Muscle of leg (tissue), 11 donors: ENCODE results near the gene PRKCA. TPM values are rescaled to one million over a fixed set of nuclear protein-coding genes. Genes with fewer than 3 reads are reported as not detected.

Source experiments
- DNase-seq: peaks from one replicate; pipeline ENCODE4 v3.0.0; 2013
- H3K27ac ChIP-seq: one replicate; pipeline ENCODE4 v1.5.1; 2013; ENCODE audit warnings: mild to moderate bottlenecking, low read length, control low read depth
- H3K27me3 ChIP-seq: one replicate; pipeline ENCODE4 v1.6.1; 2013; ENCODE audit warnings: low read length; ENCODE audit not compliant: control insufficient read depth, insufficient read depth
- H3K36me3 ChIP-seq: one replicate; pipeline ENCODE4 v1.6.1; 2013; ENCODE audit warnings: low read length; ENCODE audit not compliant: control insufficient read depth, insufficient read depth
- H3K4me1 ChIP-seq: one replicate; pipeline ENCODE4 v1.6.1; 2013; ENCODE audit warnings: low read length; ENCODE audit not compliant: control insufficient read depth, insufficient read depth
- H3K4me3 ChIP-seq: one replicate; pipeline ENCODE4 v1.5.1; 2013; ENCODE audit warnings: low read length, control low read depth
- H3K9me3 ChIP-seq: replicated peaks from 2 replicates; pipeline ENCODE4 v1.6.1; 2013; ENCODE audit warnings: low read depth, low read length; ENCODE audit not compliant: control insufficient read depth
- WGBS: methylation state at CpG from one replicate; pipeline ENCODE4 v1.1.5; 2013; ENCODE audit warnings: missing lambda C conversion rate; ENCODE audit not compliant: insufficient coverage; 5-methylcytosine and 5-hydroxymethylcytosine counted together
- polyA plus RNA-seq, 8 donors: library from polyadenylated mRNA; unstranded; fragments of 120-200 nt; gene quantifications; one replicate each; pipeline versions ENCODE4 v1.2.1 to v1.2.3, GENCODE V29; 2013; ENCODE audit warnings: inconsistent platforms in 1 of 8, low replicate concordance in 1 of 8; ENCODE audit not compliant: insufficient read length in 8 of 8, insufficient read depth in 1 of 8
- total RNA-seq: library from RNA; stranded (reverse); fragments of 120-200 nt; gene quantifications from one replicate; pipeline ENCODE4 v1.2.4, GENCODE V29; 2013

The PRKCA gene
- total and polyA plus RNA-seq, 9 donors = 2.3 to 6.5 (median 3.5) TPM

- no peaks in the 10 kb centered on the region for H3K9me3 ChIP-seq
- H3K4me1 ChIP-seq = peaks cover 5% of the 10 kb centered on the region
- 67% methylated on average over 1 of the region's 7 CpGs for WGBS
- H3K27ac ChIP-seq = no peak overlapping the region
- no peak overlapping the region for H3K4me3 ChIP-seq
- peak; percentile 53 for DNase-seq
- H3K36me3 ChIP-seq = no peaks in the 10 kb centered on the region
- H3K27me3 ChIP-seq = no peaks in the 10 kb centered on the region
Observed at GRCh38 chr17:66507103-66507923, 204.9 kb downstream of the PRKCA start.

GRCh38 chr17:66507982-66508760 is 205.8 kb downstream of the PRKCA start:
- Histone ChIP-seq H3K9me3 (no peaks in the 10 kb centered on the region), H3K27me3 (no peaks in the 10 kb centered on the region), H3K27ac (no peak overlapping the region), H3K4me1 (peaks cover 1% of the 10 kb centered on the region), H3K36me3 (no peaks in the 10 kb centered on the region), H3K4me3 (no peak overlapping the region)
- WGBS = 83% methylated on average over 5 of the region's 10 CpGs
- no peak for DNase-seq

DNA sequence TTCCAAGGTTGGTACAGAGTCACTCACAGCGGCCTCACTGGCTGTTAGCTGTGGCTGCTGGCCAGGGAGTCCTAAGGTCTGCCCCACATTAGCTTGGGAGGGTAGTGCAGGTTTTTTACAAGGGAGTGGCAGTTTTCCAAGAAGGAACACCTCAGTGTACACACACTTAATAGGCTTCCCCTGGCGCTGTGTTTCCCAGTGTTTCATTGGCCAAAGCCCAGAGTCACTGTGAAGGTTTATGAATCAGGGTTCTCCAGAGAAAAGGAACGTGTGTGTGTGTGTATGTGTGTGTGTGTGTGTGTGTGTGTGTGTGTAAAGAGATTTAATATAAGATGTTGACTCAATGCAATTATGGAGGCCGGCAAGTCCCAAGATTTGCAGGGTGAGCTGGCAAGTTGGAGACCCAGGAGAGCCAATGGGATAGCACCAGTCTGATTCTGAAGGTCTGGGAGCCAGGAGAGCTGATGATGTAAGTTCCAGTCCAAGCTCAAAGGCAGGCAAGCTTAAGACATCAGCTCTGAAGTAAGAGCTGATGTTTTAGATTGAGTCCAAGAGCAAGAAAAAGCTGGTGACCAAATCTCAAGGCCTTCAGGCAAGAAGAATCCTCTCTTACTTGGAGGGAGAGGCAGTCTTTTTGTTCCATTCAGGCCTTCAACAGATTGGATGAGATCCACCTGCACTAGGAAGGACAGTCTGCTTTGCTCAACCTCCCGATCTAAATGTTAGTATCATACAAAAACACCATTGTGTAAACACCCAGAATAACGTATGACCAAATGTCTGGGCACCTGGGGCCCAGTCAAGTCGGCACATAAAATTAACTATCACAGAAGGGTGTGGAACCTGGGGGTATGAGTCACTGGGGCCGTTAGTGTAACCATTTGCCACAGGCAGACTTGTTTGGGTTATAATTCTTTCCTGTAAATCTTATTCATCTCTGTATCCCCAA is 206.8 kb downstream of the PRKCA start:
- H3K4me3 ChIP-seq = no peak overlapping the region
- H3K4me1 ChIP-seq = no peaks in the 10 kb centered on the region
- H3K27me3 ChIP-seq = no peaks in the 10 kb centered on the region
- 59% methylated on average over 3 of the region's 8 CpGs for WGBS
- H3K9me3 ChIP-seq = no peaks in the 10 kb centered on the region
- H3K36me3 ChIP-seq = no peaks in the 10 kb centered on the region
- DNase-seq = no peak
- H3K27ac ChIP-seq = no peak overlapping the region

GRCh38 chr17:66509926-66510325 is 207.5 kb downstream of the PRKCA start:
- Histone ChIP-seq H3K9me3 (no peaks in the 10 kb centered on the region), H3K27ac (no peak overlapping the region), H3K27me3 (no peaks in the 10 kb centered on the region), H3K4me3 (no peak overlapping the region), H3K36me3 (no peaks in the 10 kb centered on the region), H3K4me1 (no peaks in the 10 kb centered on the region)
- no peak for DNase-seq
- WGBS = no CpG with 5 or more reads among the region's 3 CpGs

DNA sequence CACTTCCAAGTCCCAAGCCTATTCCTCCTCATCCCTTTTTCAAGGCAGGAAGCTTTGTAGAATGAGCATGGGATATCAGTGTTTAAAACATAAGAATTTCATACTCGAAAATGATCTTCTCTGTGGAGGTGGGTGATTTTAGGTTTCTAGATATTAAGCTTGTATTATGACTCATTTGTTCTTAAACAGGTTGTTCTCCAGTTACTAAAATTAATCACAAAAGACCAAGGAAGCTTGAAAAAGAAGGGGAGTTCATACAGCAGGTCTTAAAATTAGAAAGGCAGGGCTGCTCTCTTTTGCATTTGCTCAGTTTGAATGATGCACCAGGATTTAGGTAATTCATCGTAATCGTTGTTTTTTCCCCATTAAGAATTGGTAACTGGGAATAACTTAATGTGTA is 208.7 kb downstream of the PRKCA start:
- Histone ChIP-seq H3K27ac (no peak overlapping the region), H3K36me3 (no peaks in the 10 kb centered on the region), H3K27me3 (no peaks in the 10 kb centered on the region), H3K4me3 (no peak overlapping the region), H3K9me3 (no peaks in the 10 kb centered on the region), H3K4me1 (no peaks in the 10 kb centered on the region)
- no peak for DNase-seq
- 92% methylated on average over 2 of the region's 3 CpGs for WGBS

- 33% methylated on average over 4 of the region's 11 CpGs for WGBS
- Histone ChIP-seq H3K4me1 (no peaks in the 10 kb centered on the region), H3K9me3 (no peaks in the 10 kb centered on the region), H3K27ac (no peak overlapping the region), H3K4me3 (no peak overlapping the region), H3K36me3 (no peaks in the 10 kb centered on the region), H3K27me3 (no peaks in the 10 kb centered on the region)
- DNase-seq = no peak
Observed at GRCh38 chr17:66514227-66514806, 211.9 kb downstream of the PRKCA start.

DNA sequence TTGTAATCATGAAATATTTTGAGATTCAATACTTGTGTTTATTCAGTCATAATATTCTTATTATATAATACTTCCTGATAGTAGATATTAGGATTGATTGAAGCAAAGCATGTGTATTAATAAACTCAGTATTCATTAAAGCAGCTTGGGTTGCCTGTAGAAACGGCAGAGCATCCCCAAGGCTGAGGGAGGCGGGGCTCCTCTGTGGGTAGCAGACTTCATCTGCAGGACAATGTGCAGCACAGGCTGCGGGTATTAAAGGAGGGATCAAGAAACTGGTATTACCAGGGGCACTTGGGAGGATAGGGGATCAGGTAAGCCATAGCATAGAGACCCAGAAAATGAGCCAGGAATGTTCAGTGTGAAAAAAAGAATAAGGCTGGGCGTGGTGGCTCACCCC is 213.6 kb downstream of the PRKCA start:
- no peak for DNase-seq
- Histone ChIP-seq H3K27me3 (no peaks in the 10 kb centered on the region), H3K27ac (no peak overlapping the region), H3K9me3 (no peaks in the 10 kb centered on the region), H3K36me3 (no peaks in the 10 kb centered on the region), H3K4me3 (no peak overlapping the region), H3K4me1 (no peaks in the 10 kb centered on the region)
- 72% methylated on average over 3 of the region's 4 CpGs for WGBS

DNA sequence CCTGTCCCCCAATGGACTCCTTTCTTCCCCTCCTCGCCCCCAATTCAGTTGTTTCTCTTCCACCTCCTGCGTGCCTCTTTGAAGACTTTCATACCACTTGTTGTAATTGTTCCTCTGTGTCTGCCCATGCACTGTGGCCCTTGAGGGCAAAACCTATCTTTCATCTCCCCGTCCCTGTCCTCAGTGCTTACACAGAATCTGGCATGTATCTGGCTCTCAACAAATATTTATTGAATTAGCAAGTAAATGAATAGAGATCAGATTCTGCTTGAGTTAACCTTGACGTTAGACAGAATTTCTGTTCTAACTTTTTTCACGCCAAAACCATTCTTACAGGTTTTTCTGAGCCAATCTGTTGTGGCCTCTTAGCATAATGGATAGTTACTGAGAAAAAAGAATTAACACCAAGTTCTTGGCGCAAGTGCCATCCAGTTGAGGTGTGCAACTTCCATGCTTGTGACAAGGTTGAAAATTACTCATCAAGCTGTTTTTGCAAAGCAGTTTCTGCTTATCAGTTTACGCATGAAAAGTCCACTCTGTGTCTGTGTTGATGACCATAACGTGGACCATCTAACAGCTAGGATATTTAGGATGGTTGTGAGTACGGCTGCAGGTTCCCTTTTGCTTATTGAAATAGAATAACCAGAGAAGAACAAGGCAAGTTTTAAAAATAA is 215.1 kb downstream of the PRKCA start:
- Histone ChIP-seq H3K4me1 (no peaks in the 10 kb centered on the region), H3K4me3 (no peak overlapping the region), H3K36me3 (no peaks in the 10 kb centered on the region), H3K27ac (no peak overlapping the region), H3K9me3 (no peaks in the 10 kb centered on the region), H3K27me3 (no peaks in the 10 kb centered on the region)
- DNase-seq = no peak
- whole genome bisulfite sequencing = 97% methylated on average over 3 of the region's 9 CpGs

- H3K9me3 ChIP-seq = no peaks in the 10 kb centered on the region
- H3K4me1 ChIP-seq = no peaks in the 10 kb centered on the region
- DNase-seq = no peak
- H3K4me3 ChIP-seq = no peak overlapping the region
- WGBS = no CpG with 5 or more reads among the region's 4 CpGs
- no peak overlapping the region for H3K27ac ChIP-seq
- no peaks in the 10 kb centered on the region for H3K36me3 ChIP-seq
- H3K27me3 ChIP-seq = no peaks in the 10 kb centered on the region
Observed at GRCh38 chr17:66518108-66518507, 215.7 kb downstream of the PRKCA start.
